SHP77 (cell line): ENCODE results near the gene RPS19BP1.
A peak's percentile ranks its signal among the peaks of the same experiment; 100 is the strongest.

Experiments used
- DNase-seq, 2 experiments: peaks; one replicate each; lab custom pipeline; 2025; lab: John Stamatoyannopoulos, UW

RPS19BP1 gene

DNA sequence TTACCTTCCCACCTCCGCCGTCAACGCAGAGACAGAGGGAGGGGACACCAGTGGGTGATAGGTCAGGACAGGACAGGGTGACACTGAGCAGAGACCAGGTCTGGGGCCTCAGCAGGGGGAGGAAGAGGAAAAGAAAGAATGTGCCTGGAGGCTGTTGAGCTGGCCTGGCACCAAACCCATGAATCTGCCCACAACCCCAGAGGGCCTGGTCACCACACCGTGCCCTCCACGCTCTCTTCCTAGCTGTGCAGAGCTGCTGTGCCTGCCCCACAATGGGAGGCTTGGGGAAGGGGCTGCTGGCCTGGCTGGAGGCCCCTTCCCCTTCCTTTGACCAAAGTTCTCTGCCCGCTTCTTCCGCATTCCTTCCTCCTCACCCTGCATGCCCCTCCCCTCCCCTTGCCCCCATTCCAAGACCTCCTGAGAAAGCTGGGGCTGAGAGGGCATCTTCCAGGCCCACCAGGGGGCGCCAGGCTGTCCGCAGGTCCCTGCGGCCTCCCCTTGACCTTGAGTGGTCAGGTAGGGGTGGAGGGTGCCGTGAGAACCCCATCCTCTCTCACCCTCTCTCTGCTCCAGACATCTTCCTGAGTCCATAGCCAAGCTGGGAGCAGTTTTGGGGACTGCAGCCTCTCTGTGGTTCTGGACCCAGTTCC lies 27.0 kb upstream of the RPS19BP1 start:
- DNase-seq: no peak

- DNase-seq: no peak
These were observed 26.4 kb upstream of the RPS19BP1 start for GRCh38 chr22:39558950-39559349.

GRCh38 chr22:39558254-39558727 lies 25.7 kb upstream of the RPS19BP1 start:
- DNase-seq: no peak

GRCh38 chr22:39556970-39557841 lies 24.7 kb upstream of the RPS19BP1 start:
- DNase-seq: no peak

DNA sequence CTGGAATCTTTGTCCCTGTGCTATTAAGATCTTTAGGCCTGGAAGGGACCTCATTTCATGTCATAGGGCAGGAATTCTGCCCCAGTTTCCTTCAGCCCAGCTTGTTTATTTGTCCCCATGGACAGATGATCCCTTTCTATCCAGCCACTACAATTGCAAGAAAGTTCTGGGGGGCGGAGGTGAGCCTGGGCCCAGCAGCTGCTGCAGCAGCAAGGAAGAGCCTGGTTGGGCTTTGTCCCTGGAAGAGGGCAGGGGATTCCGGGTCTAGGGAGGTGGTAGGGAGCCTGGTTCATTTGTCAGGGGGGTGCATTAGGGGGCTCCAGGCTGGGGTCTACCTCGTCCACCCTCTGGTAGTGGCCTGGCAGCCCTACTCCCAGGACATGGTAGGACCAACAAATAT lies 21.6 kb upstream of the RPS19BP1 start:
- no peak for DNase-seq

DNA sequence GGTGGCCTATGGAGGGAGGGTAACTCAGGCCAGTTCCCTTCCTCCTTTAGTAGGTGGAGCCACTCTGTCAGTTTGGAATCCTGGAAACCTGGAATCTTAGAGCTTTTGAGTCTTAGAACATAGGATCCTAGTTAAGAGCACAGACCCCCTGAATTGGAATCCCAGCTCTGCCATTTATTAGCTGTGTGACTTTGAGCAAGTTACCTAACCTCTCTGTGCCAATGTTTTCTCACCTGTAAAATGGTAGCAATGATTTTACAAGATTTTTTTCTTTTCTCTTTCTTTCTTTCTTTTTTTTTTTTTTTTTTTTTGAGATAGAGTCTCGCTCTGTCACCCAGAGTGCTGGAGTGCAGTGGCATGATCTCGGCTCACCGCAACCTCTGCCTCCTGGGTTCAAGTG lies 20.9 kb upstream of the RPS19BP1 start:
- no peak for DNase-seq

GRCh38 chr22:39547587-39547947 lies 15.0 kb upstream of the RPS19BP1 start:
- DNase-seq: no peak

- DNase-seq: peak in 1 of 2 experiments; percentile 26
These were observed 14.5 kb upstream of the RPS19BP1 start for GRCh38 chr22:39546889-39547586.

DNA sequence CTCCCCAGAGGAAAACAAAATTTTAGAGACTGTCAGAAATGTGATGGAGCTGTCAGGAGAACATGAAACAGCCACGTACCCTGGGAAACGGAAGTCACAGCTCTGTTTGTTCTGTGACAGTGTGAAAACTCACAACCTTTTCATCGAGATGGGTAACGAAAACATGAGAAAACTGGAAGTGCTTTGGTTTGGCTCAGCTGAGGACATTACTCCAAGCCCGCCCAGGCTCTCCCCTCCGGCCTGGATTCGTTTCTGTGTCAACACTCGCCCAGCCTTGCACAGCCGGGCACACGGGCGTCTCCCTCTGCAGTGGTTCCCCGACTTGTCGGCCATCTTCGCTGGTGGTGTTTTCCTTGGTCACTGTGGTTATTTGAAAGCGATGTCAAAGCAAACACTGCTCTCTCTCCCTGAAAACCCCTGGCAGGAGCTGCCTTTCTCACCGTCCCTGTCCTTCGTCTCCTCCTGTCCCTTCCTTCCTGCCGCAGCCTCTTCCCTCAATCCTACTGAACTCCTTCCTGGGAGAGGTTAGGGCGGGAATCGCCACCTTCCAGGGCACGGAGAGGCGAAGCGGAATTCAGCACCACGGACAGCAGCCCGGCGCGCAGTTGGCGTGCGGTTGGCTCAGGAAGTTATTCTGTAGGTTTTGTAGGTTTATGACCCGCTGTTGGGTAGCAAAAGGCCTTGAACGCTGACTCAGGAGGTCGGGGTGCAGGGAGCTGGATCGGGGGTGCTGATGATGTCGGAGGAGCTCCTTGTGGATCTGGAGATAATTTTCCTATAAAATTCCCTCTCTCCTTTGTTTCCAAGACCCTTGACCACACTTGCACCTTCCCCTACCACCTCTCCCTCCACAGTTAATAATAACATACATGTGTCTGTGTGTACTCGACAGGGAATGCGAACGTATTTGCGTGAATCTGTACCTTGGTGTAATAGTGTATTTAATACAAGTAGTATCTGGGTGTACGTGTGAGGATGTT lies 13.1 kb upstream of the RPS19BP1 start:
- no peak for DNase-seq

DNA sequence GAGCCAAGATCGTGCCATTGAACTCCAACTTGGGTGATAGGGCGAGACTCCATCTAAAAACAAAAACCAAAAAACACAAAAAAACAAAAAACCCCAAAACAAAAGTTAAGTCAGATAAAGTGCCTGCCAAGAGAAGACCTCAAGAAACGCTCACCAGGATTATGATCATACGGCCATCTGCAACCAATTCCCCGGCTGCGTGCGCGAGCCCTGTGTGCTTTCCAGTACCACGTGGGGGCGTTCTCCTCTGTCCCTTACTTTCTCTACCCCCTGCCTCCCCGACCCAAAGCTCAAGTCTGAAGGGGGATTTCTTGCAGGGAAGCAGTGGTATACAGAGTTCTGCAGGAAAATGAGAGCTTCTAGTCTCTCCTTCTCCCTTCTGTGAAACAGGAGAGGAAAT lies 10.5 kb upstream of the RPS19BP1 start:
- peak in 1 of 2 experiments; percentile 74 for DNase-seq

- DNase-seq: no peak
These were observed 5.4 kb upstream of the RPS19BP1 start for GRCh38 chr22:39537975-39538374.

- no peak for DNase-seq
These were observed 4.2 kb upstream of the RPS19BP1 start for GRCh38 chr22:39536711-39537110.

DNA sequence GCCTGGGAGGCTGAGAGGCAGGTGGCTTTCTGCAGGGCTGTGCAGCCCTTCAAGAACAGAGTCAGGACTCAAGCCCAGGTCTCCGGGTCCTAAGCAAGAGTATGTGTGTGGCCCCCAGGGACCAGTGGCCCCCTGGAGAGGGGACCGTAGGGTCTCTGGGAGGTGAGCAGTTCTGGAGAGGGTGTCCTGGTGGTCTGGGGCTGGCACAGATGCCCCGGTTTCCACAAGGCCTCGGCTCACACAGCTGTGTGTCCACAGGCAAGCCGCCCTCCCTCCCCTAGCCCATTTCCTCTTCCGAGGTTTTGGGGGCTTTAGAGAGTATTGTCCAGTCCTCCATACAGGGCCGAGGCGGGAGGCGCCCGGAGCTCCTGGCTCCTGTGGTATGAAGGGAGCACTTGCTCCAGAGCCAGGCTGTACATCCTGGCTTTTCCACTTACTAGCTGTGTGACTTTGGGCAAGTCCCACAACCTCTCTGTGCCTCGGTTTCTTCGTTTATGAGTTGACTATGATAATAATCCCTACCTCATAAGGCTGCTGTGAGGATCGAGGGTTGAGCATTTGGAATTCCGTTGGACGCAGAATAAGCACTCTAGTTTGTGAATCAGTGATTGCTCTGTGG lies 3.4 kb upstream of the RPS19BP1 start:
- DNase-seq: no peak

GRCh38 chr22:39535357-39535725 lies 2.8 kb upstream of the RPS19BP1 start:
- peak; percentile 31 to 57 for DNase-seq

- DNase-seq: peak; percentile 59 to 74
These were observed 2.2 kb upstream of the RPS19BP1 start for GRCh38 chr22:39534591-39535356.

DNA sequence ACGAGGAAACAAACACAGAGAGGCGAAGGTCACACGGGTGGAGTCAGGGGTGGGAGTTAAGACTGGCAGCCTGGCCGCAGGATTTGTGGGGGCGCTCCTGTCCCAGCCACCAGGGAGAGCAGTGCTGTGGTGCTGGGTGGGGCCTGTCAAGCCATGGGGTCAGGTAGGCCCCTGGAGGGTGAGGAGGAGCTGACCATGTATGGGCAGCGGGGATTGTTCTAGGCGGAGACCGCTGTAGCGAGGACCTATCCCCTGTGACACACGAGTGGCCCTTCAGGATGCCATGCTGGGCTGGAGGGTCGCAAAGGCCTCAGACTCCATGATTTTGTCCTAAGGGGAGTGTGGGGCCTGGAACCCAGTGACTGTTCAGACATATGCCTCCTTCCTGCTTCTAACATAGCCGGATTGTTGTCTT lies 1.6 kb upstream of the RPS19BP1 start:
- DNase-seq: peak in 1 of 2 experiments; percentile 38

DNA sequence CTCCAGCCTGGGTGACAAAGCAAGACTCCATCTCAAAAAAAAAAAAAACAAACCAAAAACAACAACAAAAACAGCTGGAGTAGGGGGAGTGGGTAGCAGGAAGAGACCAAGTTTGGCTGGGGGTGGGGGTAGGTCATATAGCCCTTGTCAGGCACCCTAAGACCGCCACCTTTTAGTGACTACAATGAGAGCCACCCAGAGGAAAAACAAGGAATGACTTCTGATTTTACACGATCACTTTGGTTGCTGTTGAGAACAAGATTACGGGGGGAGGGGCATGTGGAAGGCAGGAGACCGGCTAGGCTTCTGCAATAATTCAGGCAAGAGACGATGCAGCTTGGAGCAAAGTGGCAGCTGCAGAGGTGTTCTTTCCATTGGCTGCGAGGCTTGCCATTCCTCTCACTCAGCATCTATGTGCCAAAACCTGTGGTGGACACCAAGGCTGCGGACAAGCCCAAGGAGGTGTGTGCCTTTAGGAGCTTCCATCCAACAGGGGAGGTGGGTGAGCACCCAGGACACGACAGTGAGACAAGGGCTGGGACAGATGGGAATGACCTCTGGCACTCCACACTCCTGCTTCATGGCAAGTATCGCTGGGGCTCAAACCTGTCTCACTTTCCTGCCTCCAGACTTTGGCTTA lies 1.7 kb downstream of the RPS19BP1 start:
- DNase-seq: peak in 1 of 2 experiments; percentile 17

- no peak for DNase-seq
These were observed 2.4 kb downstream of the RPS19BP1 start for GRCh38 chr22:39530116-39530515.

GRCh38 chr22:39529487-39529851 lies 3.1 kb downstream of the RPS19BP1 start:
- no peak for DNase-seq
